GM12874 (cell line): ENCODE data around the gene AKAP8.

Source experiments
- TF ChIP-seq, protein P1 (sequence below): IDR thresholded peaks from 2 replicates; pipeline ENCODE4 v1.5.1; 2011; ENCODE audit warnings: low read depth, mild to moderate bottlenecking, control low read depth, low read length, moderate library complexity; ENCODE audit not compliant: insufficient read depth

Gene AKAP8

DNA sequence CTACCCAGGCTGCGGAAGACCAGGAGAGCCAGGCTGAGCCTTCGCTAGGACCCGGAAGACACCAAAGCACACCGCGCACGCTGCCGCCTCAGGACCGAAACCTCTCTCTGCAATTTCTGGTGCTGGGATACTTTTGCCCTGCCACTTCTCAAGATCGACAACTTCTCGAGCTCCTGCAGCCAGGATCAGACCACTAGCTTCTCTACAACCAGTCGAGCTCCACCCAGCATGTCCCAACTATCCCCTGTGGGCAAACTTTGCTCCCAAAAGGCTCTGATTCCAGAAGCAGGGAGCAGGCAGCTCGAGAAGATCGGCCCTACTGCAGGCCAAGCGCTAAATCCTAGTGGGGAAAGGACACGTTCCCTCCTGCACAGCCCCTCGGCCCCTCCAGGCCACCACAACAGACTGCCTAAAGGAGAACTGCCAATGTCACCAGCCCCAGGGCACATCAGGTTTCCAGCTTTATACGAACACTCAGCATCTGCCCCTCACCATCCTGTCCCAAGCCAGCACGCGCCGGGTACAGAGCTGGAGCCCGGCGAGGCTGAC, 979 bp downstream of the AKAP8 start:
- TF ChIP-seq, protein P1, sequence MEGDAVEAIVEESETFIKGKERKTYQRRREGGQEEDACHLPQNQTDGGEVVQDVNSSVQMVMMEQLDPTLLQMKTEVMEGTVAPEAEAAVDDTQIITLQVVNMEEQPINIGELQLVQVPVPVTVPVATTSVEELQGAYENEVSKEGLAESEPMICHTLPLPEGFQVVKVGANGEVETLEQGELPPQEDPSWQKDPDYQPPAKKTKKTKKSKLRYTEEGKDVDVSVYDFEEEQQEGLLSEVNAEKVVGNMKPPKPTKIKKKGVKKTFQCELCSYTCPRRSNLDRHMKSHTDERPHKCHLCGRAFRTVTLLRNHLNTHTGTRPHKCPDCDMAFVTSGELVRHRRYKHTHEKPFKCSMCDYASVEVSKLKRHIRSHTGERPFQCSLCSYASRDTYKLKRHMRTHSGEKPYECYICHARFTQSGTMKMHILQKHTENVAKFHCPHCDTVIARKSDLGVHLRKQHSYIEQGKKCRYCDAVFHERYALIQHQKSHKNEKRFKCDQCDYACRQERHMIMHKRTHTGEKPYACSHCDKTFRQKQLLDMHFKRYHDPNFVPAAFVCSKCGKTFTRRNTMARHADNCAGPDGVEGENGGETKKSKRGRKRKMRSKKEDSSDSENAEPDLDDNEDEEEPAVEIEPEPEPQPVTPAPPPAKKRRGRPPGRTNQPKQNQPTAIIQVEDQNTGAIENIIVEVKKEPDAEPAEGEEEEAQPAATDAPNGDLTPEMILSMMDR = no peak

GRCh38 chr19:15374796-15375440, 4.7 kb downstream of the AKAP8 start:
- TF ChIP-seq, protein P1 = no peak

DNA sequence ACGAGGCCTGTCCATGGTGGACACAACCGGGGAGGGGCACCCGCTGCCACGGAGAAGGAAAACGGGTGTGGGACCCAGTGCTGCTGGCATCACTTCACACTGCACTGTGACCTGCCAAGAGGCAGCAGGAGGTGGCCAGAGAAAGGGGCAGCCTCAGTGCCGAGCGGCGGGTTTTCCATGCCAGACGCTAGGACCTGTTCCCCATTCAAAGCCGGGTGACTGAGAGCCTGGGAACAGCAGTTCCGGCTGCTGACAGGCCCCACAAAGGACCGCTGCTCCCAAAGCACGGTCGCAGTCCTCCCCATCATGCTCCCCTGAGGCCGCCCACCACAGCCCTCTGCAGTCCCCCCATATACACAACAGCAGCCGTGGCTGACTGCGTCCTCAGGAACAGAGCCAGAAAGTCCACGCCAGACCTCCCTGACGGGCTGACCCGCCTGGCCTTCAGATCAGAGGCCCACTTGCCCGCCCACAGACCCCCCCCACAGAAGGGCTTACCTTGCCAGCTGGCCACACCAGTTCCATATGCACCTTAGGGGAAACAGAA, 5.4 kb downstream of the AKAP8 start:
- TF ChIP-seq, protein P1 = no peak

DNA sequence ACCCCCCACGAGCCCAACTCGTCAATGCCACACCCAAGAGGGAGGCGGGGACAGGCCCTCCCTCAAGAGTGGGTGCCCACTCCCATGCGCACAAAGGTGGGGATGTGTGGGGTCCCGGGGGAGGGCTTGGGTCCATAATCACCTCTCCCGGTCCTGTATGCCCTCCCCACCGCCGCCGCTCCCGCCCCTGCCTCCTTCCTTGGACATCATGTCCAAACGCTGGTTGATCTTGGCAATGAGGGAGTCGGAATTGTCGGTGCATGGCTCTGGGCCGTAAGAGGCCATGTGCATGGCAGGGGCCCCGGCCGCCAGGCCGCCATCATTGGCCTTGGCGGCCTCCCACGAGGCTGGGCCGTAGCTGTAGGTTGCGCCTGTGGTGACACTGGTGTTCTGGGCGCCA, 5.9 kb downstream of the AKAP8 start:
- TF ChIP-seq, protein P1 = no peak

DNA sequence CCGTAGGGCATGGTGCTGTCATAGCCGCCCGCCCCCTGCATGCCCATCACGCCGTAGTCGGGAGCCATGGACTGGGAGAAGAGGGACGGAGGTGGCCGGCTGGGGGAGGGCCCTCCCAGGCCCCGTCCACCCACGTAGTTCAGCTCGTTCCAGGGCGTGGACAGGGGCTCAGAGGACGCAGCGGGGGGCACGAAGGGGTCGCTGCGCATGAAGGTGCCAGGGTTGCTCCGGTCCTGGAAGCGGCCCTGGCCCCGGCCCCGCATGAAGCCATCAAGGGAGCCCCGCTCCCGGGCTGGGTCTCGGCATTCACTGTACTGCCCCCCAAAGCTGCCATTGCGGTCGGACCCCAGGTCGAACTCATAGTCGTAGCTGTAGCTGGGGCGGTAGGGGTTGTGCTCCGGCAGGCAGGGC, 6.7 kb downstream of the AKAP8 start:
- TF ChIP-seq, protein P1 = no peak

DNA sequence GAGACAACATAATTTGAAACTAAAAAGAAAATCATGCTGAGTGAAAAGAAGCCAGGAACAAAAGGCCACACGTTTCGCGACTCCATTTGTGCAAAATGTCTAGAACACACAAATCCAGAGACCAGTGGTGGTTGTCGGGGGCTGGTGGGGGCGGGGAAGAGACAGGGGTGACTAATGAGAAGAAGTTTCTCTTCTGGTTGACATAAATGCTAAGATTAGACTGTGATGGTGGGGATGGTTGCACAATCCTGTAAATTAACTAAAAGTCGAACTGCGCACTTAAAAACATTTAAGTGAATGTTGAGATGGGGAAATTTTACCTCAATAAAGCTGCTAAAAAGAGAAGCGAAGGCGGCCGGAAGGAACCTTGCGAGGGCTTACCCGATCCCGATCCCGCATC, 7.1 kb downstream of the AKAP8 start:
- TF ChIP-seq, protein P1 = no peak

DNA sequence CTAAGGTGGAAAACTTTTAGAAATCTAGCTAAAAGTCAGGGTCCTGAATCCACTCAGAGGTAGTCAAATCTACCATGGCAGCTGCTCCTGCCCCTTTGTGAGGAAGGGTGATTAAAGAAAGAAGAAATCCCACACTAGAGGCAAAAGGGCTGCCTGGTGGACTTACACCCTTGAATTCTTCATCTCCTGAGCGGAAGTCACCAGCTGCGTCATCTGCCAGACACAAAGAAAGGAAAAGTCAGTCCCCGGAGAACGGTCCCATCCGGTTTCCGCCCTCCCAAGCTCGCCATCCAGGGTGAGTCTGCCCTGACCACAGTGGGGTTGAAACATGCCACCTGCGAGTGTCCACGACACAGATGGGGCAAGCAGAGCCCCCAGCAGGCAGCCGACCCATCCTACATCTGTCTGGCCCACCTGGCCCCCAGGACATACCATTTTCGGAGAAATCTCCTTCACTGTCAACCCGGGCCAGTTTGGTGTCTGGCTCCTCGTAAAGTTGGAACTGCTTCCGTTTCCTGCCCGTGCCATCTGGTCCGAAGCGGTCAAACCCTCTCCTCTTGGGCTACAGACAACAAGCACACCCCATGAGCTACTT, 7.7 kb downstream of the AKAP8 start:
- TF ChIP-seq, protein P1 = no peak
